Measurements from ENCODE around the gene PSMD7.
"Not testable (repeated sequence)": the region's sequence is repeated elsewhere in the genome, so short reads cannot be mapped to it uniquely, and the experiment has no call there.

- TF ChIP-seq CTCF (conservative IDR thresholded peaks at IDR 0.05 in 1 of 2, IDR thresholded peaks at IDR 0.05 in 1 of 2; ENCODE audit: low read depth in 1 of 2, low read length in 2 of 2); EZH2 (IDR thresholded peaks at IDR 0.05; ENCODE audit: low read length, missing control alignments): not testable (repeated sequence)
Observed at GRCh38 chr16:74332469-74332868, 35.9 kb downstream of the PSMD7 start.
